Body of pancreas (tissue), 4 donors: ENCODE measurements around the gene ROR1. TPM values are rescaled to one million over a fixed set of nuclear protein-coding genes. Genes with fewer than 3 reads are reported as not detected.

Source experiments
- ATAC-seq: fragments of 150-250 bp; one replicate; pipeline ENCODE4 v1.9.1; 2016
- DNase-seq, 4 donors: peaks; one replicate each; pipeline ENCODE4 v3.0.0-alpha.2; 2019
- H3K27ac ChIP-seq, 4 donors: fragments of 200-600 bp; sonication (generic); 1 replicate in 3 of 4; 2 replicates in 1 of 4; pipeline versions ENCODE4 v1.5.1 to v1.6.1; 2016 to 2019; ENCODE audit warnings: mild to moderate bottlenecking in 1 of 4, mixed read lengths in 1 of 4, moderate library complexity in 1 of 4
- H3K27me3 ChIP-seq, 2 donors: fragments of 200-600 bp; sonication (generic); one replicate each; pipeline ENCODE4 v1.6.0; 2016; ENCODE audit warnings: mild to moderate bottlenecking in 1 of 2
- H3K36me3 ChIP-seq, 2 donors: fragments of 200-600 bp; sonication (generic); replicated peaks in 1 of 2; 2 replicates each; pipeline ENCODE4 v1.5.1; 2016; ENCODE audit warnings: low read depth in 2 of 2; ENCODE audit not compliant: insufficient read depth in 1 of 2
- H3K4me1 ChIP-seq: fragments of 200-600 bp; sonication (generic); one replicate; pipeline ENCODE4 v1.6.0; 2016
- H3K4me3 ChIP-seq, 2 donors: fragments of 200-600 bp; sonication (generic); 1 replicate in 1 of 2; 2 replicates in 1 of 2; pipeline ENCODE4 v1.5.1; 2016 to 2019
- H3K9me3 ChIP-seq, 3 donors: fragments of 200-600 bp; sonication (generic); 1 replicate in 2 of 3; 2 replicates in 1 of 3; pipeline ENCODE4 v1.5.1; 2016
- CTCF ChIP-seq, 7 experiments: fragments of 450-650 bp in 4 of 7; fragments of 200-600 bp in 3 of 7; sonication (generic) in 3 of 7; IDR thresholded peaks; one replicate each; pipeline ENCODE4 v1.5.1; 2016 to 2019; ENCODE audit warnings: antibody characterized with exemption in 7 of 7
- POLR2A ChIP-seq, 3 donors: fragments of 450-650 bp; IDR thresholded peaks; one replicate each; pipeline ENCODE4 v1.6.1; 2016; ENCODE audit warnings: antibody characterized with exemption in 3 of 3, mild to moderate bottlenecking in 2 of 3
- WGBS, 2 donors: methylation state at CpG; one replicate each; pipeline ENCODE4 v1.1.5; 2017; 5-methylcytosine and 5-hydroxymethylcytosine counted together
- intact Hi-C: fragments of 100-400 bp; cut with DNase I; formaldehyde crosslinking; loops from one replicate; pipeline ENCODE4 v1.15.1; 2023
- total RNA-seq, 2 donors: library from RNA; depleted of rRNA; stranded (reverse); fragments of >200 nt; gene quantifications; one replicate each; pipeline ENCODE4 v1.1.0, GENCODE V29; 2016

ROR1 gene
- total RNA-seq, 2 donors from 2014 or later = 26.7 to 56.0 TPM

GRCh38 chr1:63770381-63770780 lies 3.4 kb upstream of the ROR1 start:
- intact Hi-C loops = no loop called here
- Histone ChIP-seq H3K4me1 (peaks cover 7% of the 10 kb centered on the region), H3K27ac (no peak overlapping the region), H3K36me3 (no peaks in the 10 kb centered on the region), H3K27me3 (no peaks in the 10 kb centered on the region), H3K4me3 (no peak overlapping the region), H3K9me3 (no peaks in the 10 kb centered on the region)
- ATAC-seq (no peak), DNase-seq (no peak)
- no peak for TF ChIP-seq POLR2A (IDR thresholded peaks at IDR 0.05)
- no peak for TF ChIP-seq CTCF (IDR thresholded peaks at IDR 0.05)
- 44 to 73% methylated on average over 1 of the region's 1 CpG for WGBS, 2 donors

- ATAC-seq (no peak), DNase-seq (no peak)
- 76 to 83% methylated on average over 3 of the region's 3 CpGs for WGBS, 2 donors
- H3K4me3 ChIP-seq = no peak overlapping the region
- no peak overlapping the region for H3K27ac ChIP-seq
- H3K36me3 ChIP-seq = no peaks in the 10 kb centered on the region
- intact Hi-C loops = no loop called here
- H3K27me3 ChIP-seq = no peaks in the 10 kb centered on the region
- peaks cover 24% of the 10 kb centered on the region for H3K4me1 ChIP-seq
- no peaks in the 10 kb centered on the region for H3K9me3 ChIP-seq
- no peak for TF ChIP-seq CTCF (IDR thresholded peaks at IDR 0.05)
- no peak for TF ChIP-seq POLR2A (IDR thresholded peaks at IDR 0.05)
Observed at GRCh38 chr1:63772201-63772600, 1.6 kb upstream of the ROR1 start.

- no peaks in the 10 kb centered on the region for H3K9me3 ChIP-seq
- H3K27ac ChIP-seq = no peak overlapping the region
- no peaks in the 10 kb centered on the region for H3K27me3 ChIP-seq
- H3K36me3 ChIP-seq = no peaks in the 10 kb centered on the region
- intact Hi-C loops = no loop called here
- no peak overlapping the region for H3K4me3 ChIP-seq
- TF ChIP-seq CTCF (IDR thresholded peaks at IDR 0.05) (no peak), POLR2A (IDR thresholded peaks at IDR 0.05) (no peak)
- H3K4me1 ChIP-seq = peaks cover 30% of the 10 kb centered on the region
- WGBS, 2 donors = 72% methylated on average over 2 of the region's 2 CpGs
- no peak for ATAC-seq
- no peak for DNase-seq
Observed at GRCh38 chr1:63772876-63773275, 941 bp upstream of the ROR1 start.

GRCh38 chr1:63773496-63773814 lies 362 bp upstream of the ROR1 start:
- no peak for TF ChIP-seq POLR2A (IDR thresholded peaks at IDR 0.05)
- TF ChIP-seq CTCF (IDR thresholded peaks at IDR 0.05) = no peak
- no peaks in the 10 kb centered on the region for H3K27me3 ChIP-seq
- peaks cover 34% of the 10 kb centered on the region for H3K4me1 ChIP-seq
- WGBS, 2 donors = 4 to 6% methylated on average over 7 to 9 of the region's 9 CpGs
- H3K27ac ChIP-seq = peak overlapping the region; percentile 80 to 95 (median 89)
- DNase-seq (no peak), ATAC-seq (peak; percentile 30)
- no peaks in the 10 kb centered on the region for H3K36me3 ChIP-seq
- H3K9me3 ChIP-seq = no peaks in the 10 kb centered on the region
- intact Hi-C loops = no loop called here
- H3K4me3 ChIP-seq = no peak overlapping the region

GRCh38 chr1:63774617-63775417 lies 1.0 kb downstream of the ROR1 start:
- TF ChIP-seq CTCF (IDR thresholded peaks at IDR 0.05) (peak in 1 of 7 experiments; percentile 5), POLR2A (IDR thresholded peaks at IDR 0.05) (peak in 2 of 3 donors; percentile 29 to 33)
- peak; percentile 44 to 61 (median 46) for DNase-seq
- peak; percentile 30 for ATAC-seq
- H3K36me3 ChIP-seq = no peaks in the 10 kb centered on the region
- 0% methylated on average over 14 to 71 of the region's 72 CpGs for WGBS, 2 donors
- H3K4me1 ChIP-seq = peaks cover 44% of the 10 kb centered on the region
- peak overlapping the region; percentile 80 to 95 (median 89) for H3K27ac ChIP-seq
- H3K9me3 ChIP-seq = no peaks in the 10 kb centered on the region
- peak overlapping the region; percentile 14 to 64 for H3K4me3 ChIP-seq
- H3K27me3 ChIP-seq = no peaks in the 10 kb centered on the region
- intact Hi-C loops = no loop called here
